HG02970 (cell line): ENCODE measurements around the gene A3GALT2.

ENCODE experiments used
- ATAC-seq: cut with Tn5 transposase; IDR thresholded peaks from one replicate; pipeline ENCODE4 v1.9.1; 2021; ENCODE audit warnings: mild to moderate bottlenecking, moderate library complexity, moderate number of reproducible peaks; ENCODE audit not compliant: unreplicated experiment, low FRiP score

A3GALT2 gene

DNA sequence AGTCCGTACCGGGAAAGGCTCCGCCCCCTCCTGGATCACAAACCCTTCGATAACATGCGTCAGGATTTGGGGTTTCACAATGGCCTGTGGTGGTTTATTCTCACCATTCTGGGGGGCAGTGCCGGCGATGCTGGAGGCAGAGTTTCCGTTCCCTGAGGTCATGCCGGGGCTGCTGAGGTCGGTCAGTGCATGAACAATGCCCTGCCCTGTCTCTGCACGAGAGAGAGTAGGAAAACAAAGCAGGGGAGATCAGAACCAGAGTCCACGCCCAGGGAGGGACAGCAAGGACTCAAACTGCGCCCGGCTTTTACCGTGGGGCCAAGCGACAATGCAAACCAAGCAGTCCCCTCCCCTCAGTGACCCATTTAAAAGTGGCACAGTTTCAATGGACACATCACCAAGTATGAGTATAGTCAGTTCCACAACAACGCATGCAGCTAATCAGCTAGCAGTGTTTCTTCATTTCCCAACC, 13.2 kb upstream of the A3GALT2 start:
- ATAC-seq: no peak

DNA sequence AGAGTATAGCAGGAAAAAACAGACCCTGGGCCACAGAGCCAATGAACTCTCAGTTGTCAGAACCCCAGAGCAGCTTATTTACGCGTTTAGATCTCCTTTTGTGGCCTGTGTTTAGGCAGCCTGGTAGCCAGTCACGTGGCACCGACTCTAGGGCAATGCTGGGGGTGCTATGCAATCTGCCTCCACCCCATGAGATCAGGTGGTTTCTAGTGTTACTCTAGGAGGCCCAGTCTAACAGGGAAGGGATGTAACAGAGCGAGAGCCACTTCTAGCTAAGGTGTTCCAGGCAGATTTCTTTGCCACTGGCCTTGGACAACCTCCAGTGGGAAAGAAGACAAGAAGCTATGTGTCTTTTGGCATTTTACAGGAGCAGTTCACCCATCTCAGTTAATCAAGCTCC, 12.0 kb upstream of the A3GALT2 start:
- no peak for ATAC-seq

GRCh38 chr1:33332357-33332789, 11.5 kb upstream of the A3GALT2 start:
- ATAC-seq: no peak

DNA sequence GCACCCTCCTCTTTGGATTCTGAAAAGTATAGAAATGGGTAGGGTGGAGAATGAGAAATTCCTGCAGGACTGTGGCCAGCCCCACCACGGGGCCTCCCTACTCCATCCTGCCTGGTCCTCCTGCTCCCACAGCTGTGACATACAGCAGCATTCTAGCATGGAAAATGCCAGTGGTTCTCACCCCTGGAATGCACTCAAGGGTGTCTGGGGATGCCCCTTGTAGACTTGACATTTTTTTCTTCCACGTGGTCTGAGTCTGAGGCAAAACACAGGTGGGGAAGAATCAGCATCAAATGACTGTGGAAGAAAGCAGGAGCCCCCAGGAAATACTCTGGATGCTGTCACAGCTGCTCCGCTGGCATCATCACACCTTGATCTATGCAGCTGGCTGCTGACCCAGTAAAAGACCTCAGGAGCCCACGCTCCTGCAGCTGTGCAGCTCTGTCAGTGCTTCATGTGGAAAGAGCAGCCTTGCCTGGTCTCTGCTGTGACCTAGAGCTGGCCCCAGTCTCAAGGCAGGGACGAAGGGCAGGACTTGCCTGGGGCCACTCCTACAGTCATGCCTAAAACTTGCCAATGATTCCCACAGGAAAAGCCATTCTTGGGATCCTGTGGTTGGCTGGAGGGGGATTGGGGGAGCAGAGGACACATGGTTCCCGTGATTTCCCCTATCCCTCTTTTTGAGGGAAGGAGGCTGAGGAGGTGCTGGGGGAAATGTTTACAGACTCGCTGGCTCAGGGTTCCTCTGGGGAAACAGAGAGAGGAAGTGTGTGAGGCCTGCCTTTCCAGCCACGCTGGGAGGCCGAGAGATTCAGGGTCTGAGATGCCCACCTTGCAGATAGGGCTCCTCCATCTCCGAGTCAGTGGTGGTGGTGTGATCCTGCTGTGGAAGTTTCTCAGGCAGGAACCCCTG, 10.8 kb upstream of the A3GALT2 start:
- ATAC-seq: no peak

DNA sequence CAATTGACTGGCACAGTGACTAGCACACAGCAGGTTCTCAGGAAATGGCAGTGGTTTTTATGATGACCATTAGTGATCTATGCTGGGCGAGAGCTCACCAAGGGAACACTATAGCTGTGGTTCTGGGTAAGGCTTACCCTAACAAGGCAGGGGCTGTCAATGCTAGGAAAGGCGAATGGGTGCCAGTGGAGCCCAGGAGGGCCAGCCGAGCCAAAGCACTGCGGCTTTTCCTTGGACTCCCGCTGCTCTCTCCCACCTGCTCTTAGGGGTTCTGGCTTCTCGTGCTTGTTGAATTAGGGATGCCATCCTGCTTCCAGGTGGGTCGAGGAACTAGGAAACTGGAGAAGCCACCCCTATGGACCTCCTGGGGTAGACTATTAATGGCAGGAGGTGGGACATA, 10.0 kb upstream of the A3GALT2 start:
- no peak for ATAC-seq

DNA sequence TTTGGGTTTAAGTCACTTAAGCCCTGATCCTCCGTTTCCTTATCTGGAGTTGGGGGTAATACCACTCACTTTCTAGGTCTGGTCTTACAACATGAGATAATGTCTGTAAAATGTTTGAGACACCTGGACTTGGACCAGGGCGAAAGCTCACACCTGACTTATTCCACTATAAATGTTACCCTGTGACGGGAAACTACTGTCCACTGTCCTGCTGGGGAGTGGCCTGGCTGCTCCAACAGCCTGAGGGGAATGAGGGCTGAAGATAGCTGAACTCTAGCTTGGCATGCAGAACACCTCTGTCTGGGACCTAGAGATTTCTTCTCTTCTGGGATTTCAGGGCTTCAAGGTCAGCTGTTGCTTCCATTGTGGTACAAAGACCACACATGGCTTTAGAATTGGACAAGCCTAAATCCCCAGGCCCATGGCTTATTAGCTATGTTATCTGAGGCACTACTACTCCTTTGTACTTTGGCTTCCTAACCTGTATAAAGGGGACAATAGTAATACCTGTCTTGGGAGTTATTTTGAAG, 9.5 kb upstream of the A3GALT2 start:
- ATAC-seq: no peak

GRCh38 chr1:33329600-33330305, 8.9 kb upstream of the A3GALT2 start:
- no peak for ATAC-seq

- no peak for ATAC-seq
These were observed 7.9 kb upstream of the A3GALT2 start for GRCh38 chr1:33328817-33329216.

DNA sequence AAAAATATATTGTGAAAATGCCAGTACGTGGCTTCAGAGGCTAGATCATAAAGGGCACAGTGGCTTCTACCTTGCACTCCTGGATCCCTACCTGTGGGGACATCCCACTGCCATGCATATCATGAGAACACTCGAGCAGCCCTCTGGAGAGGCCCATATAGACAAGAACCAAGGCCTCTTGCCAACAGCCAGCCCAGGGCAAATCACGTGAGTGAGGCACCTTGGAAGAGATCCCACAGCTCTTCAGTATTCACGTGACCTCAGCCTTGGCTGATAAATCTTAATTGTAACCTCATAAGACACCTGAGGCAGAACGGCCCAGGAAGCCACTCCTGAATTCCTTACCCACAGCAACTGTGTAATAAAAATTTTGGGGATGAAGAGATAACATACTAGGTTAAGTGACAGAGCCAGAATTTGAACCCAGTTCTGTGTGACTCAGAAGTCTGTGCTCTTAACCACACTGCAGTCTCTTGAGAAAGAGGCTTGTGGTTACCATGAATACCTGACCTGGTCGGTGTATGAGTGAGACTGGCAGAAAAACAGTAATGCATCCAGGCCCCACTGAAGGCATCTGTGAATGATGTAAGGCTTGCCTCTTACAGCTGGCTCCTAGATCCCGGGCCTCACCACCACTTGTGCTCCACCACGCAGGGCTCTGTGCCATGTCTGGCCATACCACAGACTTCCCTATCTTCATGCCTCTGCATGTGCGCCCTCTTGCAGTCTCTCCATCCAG, 6.9 kb upstream of the A3GALT2 start:
- ATAC-seq: no peak

GRCh38 chr1:33326785-33327184, 5.9 kb upstream of the A3GALT2 start:
- ATAC-seq: no peak

DNA sequence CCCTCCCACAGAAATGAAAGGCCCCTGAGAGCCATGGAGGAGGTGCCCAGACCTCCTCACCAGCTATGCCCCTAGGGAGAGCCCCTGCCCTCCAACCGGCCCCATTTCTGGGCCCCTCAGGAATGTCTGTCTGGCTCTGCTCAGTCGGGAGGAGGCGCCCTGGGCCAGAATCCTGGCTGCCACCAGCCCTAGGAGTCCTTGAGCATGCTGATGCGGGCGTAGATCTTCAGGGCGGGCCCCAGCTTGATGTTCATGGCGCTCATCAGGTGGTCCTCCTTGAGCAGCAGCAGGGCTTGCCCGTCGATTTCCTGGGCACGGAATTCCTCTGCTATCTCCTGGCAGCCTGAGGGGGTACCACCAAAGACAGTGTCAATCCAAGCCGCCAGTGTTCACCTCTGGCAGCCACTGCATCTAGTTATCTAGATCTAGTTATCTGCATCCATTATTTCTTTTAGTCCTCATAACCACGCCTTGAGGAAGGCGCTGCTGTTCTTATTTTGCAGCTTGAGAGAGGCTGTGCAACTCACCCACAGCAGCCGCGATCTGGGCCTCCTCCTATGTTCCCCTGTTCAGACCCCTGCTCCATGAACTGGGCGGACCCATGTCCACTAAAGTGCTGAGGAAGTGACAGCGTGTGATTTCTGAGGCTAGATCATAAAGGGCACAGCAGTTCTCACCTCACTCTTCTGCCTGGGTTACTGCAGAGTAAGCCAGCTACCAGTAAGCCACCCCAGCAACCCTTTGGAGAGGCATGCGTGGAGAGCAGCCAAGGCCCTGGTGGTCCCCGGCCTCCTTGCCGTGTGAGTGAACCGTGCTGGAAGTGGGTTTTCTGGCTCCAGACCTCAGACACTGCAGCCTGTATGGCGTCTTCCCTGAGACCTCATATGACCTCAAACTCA, 4.0 kb upstream of the A3GALT2 start:
- ATAC-seq: no peak

- no peak for ATAC-seq
These were observed 3.0 kb upstream of the A3GALT2 start for GRCh38 chr1:33323663-33324477.

GRCh38 chr1:33322870-33323585, 2.1 kb upstream of the A3GALT2 start:
- no peak for ATAC-seq

DNA sequence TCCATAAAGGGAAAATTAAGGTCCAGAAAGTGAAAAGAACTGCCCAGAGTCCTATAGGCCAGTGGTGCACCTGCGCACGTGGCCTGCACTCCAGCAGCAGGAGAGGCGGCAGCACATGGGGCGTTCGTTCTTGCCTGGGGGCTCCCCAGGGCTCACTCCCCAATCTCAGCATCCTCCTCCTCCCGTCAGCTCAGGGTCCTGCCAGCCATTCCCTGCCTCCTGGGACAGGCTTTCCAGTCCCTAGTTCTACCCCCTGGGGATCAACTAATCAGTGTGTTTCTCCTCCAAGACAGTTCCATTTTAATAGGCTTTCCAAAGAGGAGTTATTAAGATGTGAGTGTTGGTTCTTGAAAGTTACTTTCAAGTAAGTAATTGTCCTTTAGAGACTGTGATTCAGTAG, 1.2 kb upstream of the A3GALT2 start:
- ATAC-seq: no peak

DNA sequence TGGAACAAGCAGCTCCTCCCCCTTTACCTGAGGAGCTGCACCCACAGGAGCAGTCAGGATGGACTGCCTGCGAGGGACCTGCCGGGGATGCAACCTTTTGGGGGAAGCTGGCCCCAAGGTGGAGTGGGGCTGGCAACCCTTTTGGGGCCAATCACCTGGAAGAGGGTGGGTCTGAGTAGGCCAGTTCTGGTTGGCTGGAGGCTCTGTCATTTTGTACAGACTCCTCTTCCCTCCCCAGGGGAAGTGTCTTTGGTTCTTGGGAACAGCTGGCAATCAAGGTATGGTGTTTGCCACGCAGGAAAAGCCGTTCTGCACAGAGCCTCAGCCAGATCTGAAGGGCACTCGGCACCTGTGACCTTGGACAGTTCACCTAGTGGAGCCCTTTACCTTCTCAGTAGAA, 280 bp upstream of the A3GALT2 start:
- no peak for ATAC-seq

GRCh38 chr1:33319949-33320618, 814 bp downstream of the A3GALT2 start:
- ATAC-seq: no peak

DNA sequence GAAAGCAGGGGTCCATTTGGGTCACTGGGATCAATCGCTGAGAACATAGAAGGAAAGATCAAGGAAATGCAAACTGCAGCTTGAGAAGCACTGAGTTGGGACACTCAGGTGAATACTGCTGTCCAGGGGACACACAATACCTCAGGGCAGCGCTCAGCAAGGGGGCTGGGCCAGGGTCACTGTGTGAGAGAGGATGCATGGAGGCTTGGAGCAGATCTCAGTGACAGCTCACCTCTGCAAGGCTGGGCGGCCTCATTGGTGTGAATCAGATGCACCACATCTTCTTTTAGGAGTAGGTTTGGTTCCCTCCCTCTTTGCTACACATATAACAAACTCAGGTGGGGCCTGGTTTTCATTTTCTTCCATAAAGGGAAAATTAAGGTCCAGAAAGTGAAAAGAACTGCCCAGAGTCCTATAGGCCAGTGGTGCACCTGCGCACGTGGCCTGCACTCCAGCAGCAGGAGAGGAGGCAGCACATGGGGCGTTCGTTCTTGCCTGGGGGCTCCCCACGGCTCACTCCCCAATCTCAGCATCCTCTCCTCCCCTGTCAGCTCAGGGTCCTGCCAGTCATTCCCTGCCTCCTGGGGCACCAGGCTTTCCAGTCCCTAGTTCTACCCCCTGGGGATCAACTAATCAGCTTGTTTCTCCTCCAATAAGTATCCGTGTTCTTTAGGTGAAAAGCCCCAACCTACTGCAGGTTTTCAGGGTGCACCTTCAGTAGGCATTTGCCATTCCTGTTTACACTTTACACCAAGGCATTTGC, 1.5 kb downstream of the A3GALT2 start:
- ATAC-seq: no peak
